WERI-Rb-1 (cell line): ENCODE data around the gene ACAP1.

Source experiments
- DNase-seq: peaks from one replicate; pipeline ENCODE4 v3.0.0-alpha.2; 2020
- H3K27ac ChIP-seq: fragments of 250-450 bp; sonication (Bioruptor Pico); 2 replicates; pipeline ENCODE4 v1.5.1; 2020; ENCODE audit warnings: mild to moderate bottlenecking, moderate library complexity
- H3K27me3 ChIP-seq: fragments of 250-450 bp; sonication (Bioruptor Pico); 2 replicates; pipeline ENCODE4 v1.5.1; 2021; ENCODE audit warnings: mild to moderate bottlenecking, low read depth, moderate library complexity; ENCODE audit not compliant: insufficient read depth, severe bottlenecking
- H3K36me3 ChIP-seq: fragments of 250-450 bp; sonication (Bioruptor Pico); 2 replicates; pipeline ENCODE4 v1.5.1; 2020; ENCODE audit warnings: mild to moderate bottlenecking, moderate library complexity
- H3K4me3 ChIP-seq: 2 replicates; pipeline ENCODE4 v1.5.1; 2011; ENCODE audit warnings: low read depth, mild to moderate bottlenecking, control low read depth, low read length
- H3K9me3 ChIP-seq: fragments of 250-450 bp; sonication (Bioruptor Pico); 2 replicates; pipeline ENCODE4 v1.5.1; 2021; ENCODE audit warnings: mild to moderate bottlenecking, moderate library complexity; ENCODE audit not compliant: severe bottlenecking
- CTCF ChIP-seq: IDR thresholded peaks from 2 replicates; pipeline ENCODE4 v1.5.1; 2011; ENCODE audit warnings: low read depth, mild to moderate bottlenecking, control low read depth, inconsistent platforms, low read length

The ACAP1 gene

GRCh38 chr17:7326186-7326585, 10.1 kb upstream of the ACAP1 start:
- Histone ChIP-seq H3K9me3 (no peaks in the 10 kb centered on the region), H3K36me3 (peaks cover 52% of the 10 kb centered on the region), H3K27me3 (no peaks in the 10 kb centered on the region), H3K27ac (no peak overlapping the region), H3K4me3 (no peak overlapping the region)
- TF ChIP-seq CTCF, result no peak
- DNase-seq, result no peak

- DNase-seq, result no peak
- Histone ChIP-seq H3K36me3 (peaks cover 43% of the 10 kb centered on the region), H3K27ac (no peak overlapping the region)
Measured at GRCh38 chr17:7327056-7327455, 9.3 kb upstream of the ACAP1 start.

GRCh38 chr17:7327501-7327900, 8.8 kb upstream of the ACAP1 start:
- no peak for DNase-seq
- no peak for TF ChIP-seq CTCF
- peaks cover 39% of the 10 kb centered on the region for H3K36me3 ChIP-seq
- H3K27ac ChIP-seq, result no peak overlapping the region
- H3K27me3 ChIP-seq, result no peaks in the 10 kb centered on the region
- no peaks in the 10 kb centered on the region for H3K9me3 ChIP-seq
- no peak overlapping the region for H3K4me3 ChIP-seq

More at GRCh38 chr17:7327056-7327455, 9.3 kb upstream of the ACAP1 start:
- H3K4me3 ChIP-seq, result no peak overlapping the region
- no peaks in the 10 kb centered on the region for H3K27me3 ChIP-seq
- no peaks in the 10 kb centered on the region for H3K9me3 ChIP-seq
- TF ChIP-seq CTCF, result no peak

GRCh38 chr17:7328009-7328408, 8.3 kb upstream of the ACAP1 start:
- no peak for DNase-seq
- Histone ChIP-seq H3K4me3 (no peak overlapping the region), H3K9me3 (no peaks in the 10 kb centered on the region), H3K36me3 (peaks cover 34% of the 10 kb centered on the region), H3K27ac (no peak overlapping the region), H3K27me3 (no peaks in the 10 kb centered on the region)
- no peak for TF ChIP-seq CTCF

- peak; percentile 40 for DNase-seq
- Histone ChIP-seq H3K36me3 (peaks cover 25% of the 10 kb centered on the region), H3K9me3 (no peaks in the 10 kb centered on the region), H3K4me3 (peak within 1 kb of the TSS; percentile 69), H3K27me3 (no peaks in the 10 kb centered on the region), H3K27ac (peak within 1 kb of the TSS; percentile 80)
- no peak for TF ChIP-seq CTCF
Measured at GRCh38 chr17:7328840-7329373, 7.4 kb upstream of the ACAP1 start, which contains the start of gene NEURL4. Gene NEURL4, minus strand, starts transcription at chr17:7329335. Its CDS starts 23 bp downstream, at chr17:7329312.

GRCh38 chr17:7329374-7329996, 6.8 kb upstream of the ACAP1 start:
- peak overlapping the region; percentile 69 for H3K4me3 ChIP-seq
- no peak for TF ChIP-seq CTCF
- peak overlapping the region; percentile 80 for H3K27ac ChIP-seq
- H3K27me3 ChIP-seq, result no peaks in the 10 kb centered on the region
- peaks cover 19% of the 10 kb centered on the region for H3K36me3 ChIP-seq
- H3K9me3 ChIP-seq, result no peaks in the 10 kb centered on the region
- DNase-seq, result peak; percentile 99
